Measurements from ENCODE around the gene SHROOM4. TPM values are rescaled to one million over a fixed set of nuclear protein-coding genes. Genes with fewer than 3 reads are reported as not detected.

SHROOM4 gene
- total RNA-seq, 1 donor from 2014 or later, result 7.0 TPM

- no peak overlapping the region for H2AFZ ChIP-seq (ENCODE audit: low read depth, low read length)
- FAIRE-seq (peak; percentile 55), DNase-seq (ENCODE audit: low read depth) (no peak)
- TF ChIP-seq EZH2 (IDR thresholded peaks at IDR 0.05; ENCODE audit: insufficient read depth, low read length) (no peak), CTCF (IDR thresholded peaks at IDR 0.05; ENCODE audit: insufficient read depth, low read depth, low read length) (no peak)
- H3K79me2 ChIP-seq (ENCODE audit: insufficient read depth, low read length), result no peaks in the 10 kb centered on the region
- H3K9ac ChIP-seq (ENCODE audit: low read length), result no peak overlapping the region
- H3K36me3 ChIP-seq (ENCODE audit: insufficient read depth, low read length), result no peaks in the 10 kb centered on the region
- no peak overlapping the region for H3K4me2 ChIP-seq (ENCODE audit: low read length)
- H3K4me3 ChIP-seq (ENCODE audit: insufficient read depth, low read depth, low read length), result no peak overlapping the region
- H3K36me3 Mint-ChIP-seq (ENCODE audit: low read depth, unreplicated experiment), result no peaks in the 10 kb centered on the region
- H3K4me3 Mint-ChIP-seq (ENCODE audit: unreplicated experiment), result no peak overlapping the region
- H3K9me3 Mint-ChIP-seq (ENCODE audit: unreplicated experiment), result no peaks in the 10 kb centered on the region
- H3K4me1 Mint-ChIP-seq (ENCODE audit: low read depth, unreplicated experiment), result peaks cover 22% of the 10 kb centered on the region
- H3K27me3 ChIP-seq (ENCODE audit: insufficient read depth, low read length), result no peaks in the 10 kb centered on the region
- no peaks in the 10 kb centered on the region for H4K20me1 ChIP-seq (ENCODE audit: insufficient read depth, low read length)
- H3K27ac ChIP-seq (ENCODE audit: low read depth, low read length), result no peak overlapping the region
- peaks cover 3% of the 10 kb centered on the region for H3K4me1 ChIP-seq (ENCODE audit: insufficient read depth, low read length)
- H3K27ac Mint-ChIP-seq (ENCODE audit: unreplicated experiment), result no peak overlapping the region
- no peaks in the 10 kb centered on the region for H3K27me3 Mint-ChIP-seq (ENCODE audit: low read depth, unreplicated experiment)
- H3K9me3 ChIP-seq (ENCODE audit: insufficient read depth, low read depth, low read length), result no peaks in the 10 kb centered on the region
These were observed 44.5 kb downstream of the SHROOM4 start for GRCh38 chrX:50769389-50770063.

- no peak overlapping the region for H3K9ac ChIP-seq (ENCODE audit: low read length)
- no peaks in the 10 kb centered on the region for H3K36me3 ChIP-seq (ENCODE audit: insufficient read depth, low read length)
- no peak overlapping the region for H3K4me3 ChIP-seq (ENCODE audit: insufficient read depth, low read depth, low read length)
- H3K4me1 Mint-ChIP-seq (ENCODE audit: low read depth, unreplicated experiment), result peaks cover 22% of the 10 kb centered on the region
- no peak overlapping the region for H3K4me2 ChIP-seq (ENCODE audit: low read length)
- no peaks in the 10 kb centered on the region for H3K9me3 Mint-ChIP-seq (ENCODE audit: unreplicated experiment)
- H2AFZ ChIP-seq (ENCODE audit: low read depth, low read length), result no peak overlapping the region
- H3K27me3 Mint-ChIP-seq (ENCODE audit: low read depth, unreplicated experiment), result no peaks in the 10 kb centered on the region
- no peaks in the 10 kb centered on the region for H3K79me2 ChIP-seq (ENCODE audit: insufficient read depth, low read length)
- no peaks in the 10 kb centered on the region for H3K36me3 Mint-ChIP-seq (ENCODE audit: low read depth, unreplicated experiment)
- DNase-seq (ENCODE audit: low read depth), result no peak
- TF ChIP-seq CTCF (IDR thresholded peaks at IDR 0.05; ENCODE audit: insufficient read depth, low read depth, low read length), result no peak
- no peak for TF ChIP-seq EZH2 (IDR thresholded peaks at IDR 0.05; ENCODE audit: insufficient read depth, low read length)
- H4K20me1 ChIP-seq (ENCODE audit: insufficient read depth, low read length), result no peaks in the 10 kb centered on the region
- H3K27ac ChIP-seq (ENCODE audit: low read depth, low read length), result no peak overlapping the region
- no peaks in the 10 kb centered on the region for H3K27me3 ChIP-seq (ENCODE audit: insufficient read depth, low read length)
- peaks cover 3% of the 10 kb centered on the region for H3K4me1 ChIP-seq (ENCODE audit: insufficient read depth, low read length)
- no peak overlapping the region for H3K4me3 Mint-ChIP-seq (ENCODE audit: unreplicated experiment)
- H3K9me3 ChIP-seq (ENCODE audit: insufficient read depth, low read depth, low read length), result no peaks in the 10 kb centered on the region
- no peak overlapping the region for H3K27ac Mint-ChIP-seq (ENCODE audit: unreplicated experiment)
- peak; percentile 9 for FAIRE-seq
These were observed 45.2 kb downstream of the SHROOM4 start for GRCh38 chrX:50768801-50769200.

- Histone ChIP-seq H3K4me1 (ENCODE audit: insufficient read depth, low read length) (peaks cover 3% of the 10 kb centered on the region), H3K4me3 (ENCODE audit: insufficient read depth, low read depth, low read length) (no peak overlapping the region), H3K9ac (ENCODE audit: low read length) (no peak overlapping the region), H3K9me3 (ENCODE audit: insufficient read depth, low read depth, low read length) (no peaks in the 10 kb centered on the region), H3K27ac (ENCODE audit: low read depth, low read length) (no peak overlapping the region), H3K36me3 (ENCODE audit: insufficient read depth, low read length) (no peaks in the 10 kb centered on the region), H4K20me1 (ENCODE audit: insufficient read depth, low read length) (no peaks in the 10 kb centered on the region), H3K4me2 (ENCODE audit: low read length) (no peak overlapping the region), H2AFZ (ENCODE audit: low read depth, low read length) (no peak overlapping the region), H3K27me3 (ENCODE audit: insufficient read depth, low read length) (no peaks in the 10 kb centered on the region), H3K79me2 (ENCODE audit: insufficient read depth, low read length) (no peaks in the 10 kb centered on the region)
- Mint-ChIP-seq H3K4me3 (ENCODE audit: unreplicated experiment) (no peak overlapping the region), H3K27me3 (ENCODE audit: low read depth, unreplicated experiment) (no peaks in the 10 kb centered on the region), H3K4me1 (ENCODE audit: low read depth, unreplicated experiment) (peaks cover 17% of the 10 kb centered on the region), H3K27ac (ENCODE audit: unreplicated experiment) (no peak overlapping the region), H3K36me3 (ENCODE audit: low read depth, unreplicated experiment) (no peaks in the 10 kb centered on the region), H3K9me3 (ENCODE audit: unreplicated experiment) (no peaks in the 10 kb centered on the region)
- no peak for DNase-seq (ENCODE audit: low read depth)
- FAIRE-seq, result peak; percentile 93
- TF ChIP-seq EZH2 (IDR thresholded peaks at IDR 0.05; ENCODE audit: insufficient read depth, low read length) (no peak), CTCF (IDR thresholded peaks at IDR 0.05; ENCODE audit: insufficient read depth, low read depth, low read length) (no peak)
These were observed 48.0 kb downstream of the SHROOM4 start for GRCh38 chrX:50765986-50766385.

Measured in astrocyte (in vitro differentiated cells and primary cell).